B cell (primary cell): ENCODE data around the gene NOSIP. TPM values are rescaled to one million over a fixed set of nuclear protein-coding genes. Genes with fewer than 3 reads are reported as not detected.

Experiments used
- ATAC-seq: fragments of 200-7000 bp; cut with Tn5 transposase; one replicate; pipeline ENCODE4 v1.10.0; 2021; ENCODE audit warnings: low read depth, mild to moderate bottlenecking, moderate number of reproducible peaks, moderate library complexity
- CTCF ChIA-PET: fragments of 350-600 bp; sonication (Branson Sonifier 250); formaldehyde crosslinking; loops from one replicate; lab custom pipeline; 2021; ENCODE audit warnings: antibody characterized with exemption, inconsistent platforms; lab: Charles Lee
- POLR2A ChIA-PET: fragments of 350-600 bp; sonication (Branson Sonifier 250); formaldehyde crosslinking; loops from one replicate; lab custom pipeline; 2021; ENCODE audit warnings: antibody characterized with exemption; lab: Charles Lee
- DNase-seq: peaks from one replicate; pipeline ENCODE4 v3.0.0; 2013
- H2AFZ ChIP-seq: 2 replicates; pipeline ENCODE4 v1.6.1; 2012; ENCODE audit warnings: mild to moderate bottlenecking, low read depth, low read length; ENCODE audit not compliant: insufficient read depth, poor library complexity, severe bottlenecking
- H3K27ac ChIP-seq, 2 donors: 1 replicate in 1 of 2; 2 replicates in 1 of 2; pipeline ENCODE4 v1.5.1; 2012 to 2013; ENCODE audit warnings: low read length in 2 of 2, mild to moderate bottlenecking in 2 of 2, moderate library complexity in 1 of 2
- H3K27me3 ChIP-seq, 4 experiments: fragments of 200-600 bp in 1 of 4; sonication (generic) in 1 of 4; replicated peaks in 1 of 4; 1 replicate in 2 of 4; 2 replicates in 2 of 4; pipeline versions ENCODE4 v1.6.1 to v1.7.0; 2013 to 2016; ENCODE audit warnings: low read length in 3 of 4, mild to moderate bottlenecking in 2 of 4, mixed read lengths in 1 of 4, moderate library complexity in 1 of 4; ENCODE audit not compliant: insufficient read depth in 4 of 4, control insufficient read depth in 3 of 4; ENCODE audit errors: control extremely low read depth in 1 of 4
- H3K36me3 ChIP-seq, 2 experiments: replicated peaks in 1 of 2; 1 replicate in 1 of 2; 2 replicates in 1 of 2; pipeline versions ENCODE4 v1.6.1 to v1.7.1; 2013; ENCODE audit warnings: low read length in 1 of 2; ENCODE audit not compliant: insufficient read depth in 2 of 2, control insufficient read depth in 1 of 2; ENCODE audit errors: control extremely low read depth in 1 of 2, extremely low read depth in 1 of 2
- H3K4me1 ChIP-seq, 2 donors: fragments of 200-600 bp in 1 of 2; sonication (generic) in 1 of 2; 1 replicate in 1 of 2; 2 replicates in 1 of 2; pipeline versions ENCODE4 v1.5.1 to v1.6.1; 2013 to 2017; ENCODE audit warnings: low read length in 2 of 2; ENCODE audit not compliant: control insufficient read depth in 2 of 2, insufficient read depth in 2 of 2
- H3K4me2 ChIP-seq: replicated peaks from 2 replicates; pipeline ENCODE3; 2012; ENCODE audit warnings: mild to moderate bottlenecking, low read depth, low read length; ENCODE audit not compliant: poor library complexity, severe bottlenecking
- H3K4me3 ChIP-seq, 5 experiments: fragments of 200-600 bp in 1 of 5; sonication (generic) in 1 of 5; 1 replicate in 3 of 5; 2 replicates in 2 of 5; pipeline versions ENCODE4 v1.5.1 to v1.7.0; 2011 to 2016; ENCODE audit warnings: low read length in 4 of 5, mild to moderate bottlenecking in 4 of 5, low read depth in 2 of 5, control low read depth in 1 of 5, moderate library complexity in 1 of 5; ENCODE audit not compliant: insufficient read depth in 1 of 5; ENCODE audit errors: control extremely low read depth in 1 of 5, extremely low read depth in 1 of 5
- H3K79me2 ChIP-seq: fragments of 200-600 bp; sonication (generic); one replicate; pipeline ENCODE4 v1.6.0; 2016; ENCODE audit warnings: low read length; ENCODE audit not compliant: control insufficient read depth, insufficient read depth
- H3K9ac ChIP-seq: fragments of 200-600 bp; sonication (generic); 2 replicates; pipeline ENCODE4 v1.6.1; 2017; ENCODE audit warnings: mild to moderate bottlenecking, low read length, moderate library complexity
- H3K9me3 ChIP-seq, 3 donors: one replicate each; pipeline versions ENCODE4 v1.6.1 to v1.7.1; 2013; ENCODE audit warnings: low read length in 2 of 3; ENCODE audit not compliant: control insufficient read depth in 2 of 3, insufficient read depth in 1 of 3; ENCODE audit errors: control extremely low read depth in 1 of 3
- H4K20me1 ChIP-seq: 2 replicates; pipeline ENCODE4 v1.6.0; 2012; ENCODE audit warnings: mild to moderate bottlenecking, low read length; ENCODE audit not compliant: insufficient read depth, control insufficient read depth, poor library complexity, severe bottlenecking
- H3K27ac Mint-ChIP-seq: one replicate; pipeline ENCODE4 v1.8.0; 2021; ENCODE audit warnings: mixed read lengths
- H3K27me3 Mint-ChIP-seq: one replicate; pipeline ENCODE4 v1.8.0; 2021; ENCODE audit warnings: mixed read lengths
- H3K4me1 Mint-ChIP-seq: one replicate; pipeline ENCODE4 v1.8.0; 2021; ENCODE audit warnings: mixed read lengths
- H3K4me3 Mint-ChIP-seq: one replicate; pipeline ENCODE4 v1.8.0; 2021; ENCODE audit warnings: mixed read lengths
- H3K9me3 Mint-ChIP-seq: one replicate; pipeline ENCODE4 v1.8.0; 2022; ENCODE audit warnings: mixed read lengths; ENCODE audit not compliant: insufficient read depth
- CTCF ChIP-seq: fragments of 200-600 bp; IDR thresholded peaks from one replicate; pipeline ENCODE4 v1.8.0; 2022; ENCODE audit warnings: antibody characterized with exemption, mild to moderate bottlenecking
- EZH2 ChIP-seq: IDR thresholded peaks from 2 replicates; pipeline ENCODE4 v1.6.1; 2012; ENCODE audit warnings: borderline replicate concordance, low read depth, mild to moderate bottlenecking, moderate library complexity, low read length; ENCODE audit not compliant: insufficient read depth, poor library complexity, severe bottlenecking
- WGBS: methylation state at CpG from one replicate; pipeline ENCODE4 v1.1.5; 2013; ENCODE audit warnings: missing lambda C conversion rate; ENCODE audit not compliant: insufficient coverage; 5-methylcytosine and 5-hydroxymethylcytosine counted together
- intact Hi-C: fragments of 100-400 bp; cut with micrococcal nuclease; formaldehyde crosslinking; loops from one replicate; pipeline ENCODE4 v1.10.0; 2022
- polyA plus RNA-seq: library from polyadenylated mRNA; depleted of rRNA; stranded (reverse); fragments of >200 nt; gene quantifications from 2 replicates; pipeline ENCODE4 v1.2.3, GENCODE V29; 2012
- total RNA-seq, 2 donors: library from RNA; stranded (reverse); fragments of 120-200 nt in 1 of 2; gene quantifications; 1 replicate in 1 of 2; 2 replicates in 1 of 2; pipeline versions ENCODE4 v1.2.3 to v1.2.4, GENCODE V29; 2013 to 2022

The NOSIP gene
- total and polyA plus RNA-seq, 2 donors (not counting 1 experiment from before 2014, with no cell fraction given): 55.5 to 135 TPM

DNA sequence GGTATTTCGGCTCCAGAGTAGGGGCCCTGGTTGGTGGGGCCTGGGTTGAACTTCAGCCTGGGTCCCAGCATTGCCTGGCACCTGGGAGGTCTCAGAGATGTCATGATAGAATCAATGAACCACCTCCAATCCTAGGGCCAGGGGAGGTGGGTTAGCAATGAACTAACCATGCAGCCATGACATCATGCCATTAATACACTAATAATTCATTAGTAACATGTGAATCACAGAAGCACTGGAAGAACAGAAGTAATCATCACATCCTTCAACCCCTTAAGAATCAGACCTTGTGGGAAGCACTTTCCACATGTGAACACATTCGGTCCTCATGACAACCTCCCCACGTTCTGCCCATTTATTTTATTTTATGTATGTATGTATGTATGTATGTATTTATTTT, 6.9 kb downstream of the NOSIP start:
- H3K27ac Mint-ChIP-seq: no peak overlapping the region
- POLR2A ChIA-PET: interaction anchor here (0.7 kb wide), 1 partner anchor 244 kb away, joined by 3 read pairs; no protein-coding TSS in a partner anchor

More for the DNA sequence above, 6.9 kb downstream of the NOSIP start:
- H3K27me3 ChIP-seq: no peaks in the 10 kb centered on the region
- H3K4me3 ChIP-seq: no peak overlapping the region
- H3K79me2 ChIP-seq: peaks cover 89% of the 10 kb centered on the region
- no peak overlapping the region for H3K27ac ChIP-seq
- Mint-ChIP-seq H3K27me3 (no peaks in the 10 kb centered on the region), H3K4me3 (no peak overlapping the region), H3K9me3 (no peaks in the 10 kb centered on the region), H3K4me1 (peaks cover 24% of the 10 kb centered on the region)
- TF ChIP-seq CTCF (no peak), EZH2 (no peak)
- 100% methylated on average over 1 of the region's 3 CpGs for WGBS
- H3K9ac ChIP-seq: no peak overlapping the region
- DNase-seq: no peak
- no peaks in the 10 kb centered on the region for H3K9me3 ChIP-seq
- ATAC-seq: no peak
- peaks cover 0 to 28% of the 10 kb centered on the region in 2 experiments for H3K36me3 ChIP-seq
- no peak overlapping the region for H2AFZ ChIP-seq
- intact Hi-C loops: no loop called here
- H4K20me1 ChIP-seq: peaks cover 16% of the 10 kb centered on the region
- no peak overlapping the region for H3K4me2 ChIP-seq
- CTCF ChIA-PET: interaction anchor here (0.5 to 1.4 kb wide), 8 partner anchors 13 to 116 kb away, joined by 3 to 6 read pairs (median 3); no protein-coding TSS in a partner anchor
- H3K4me1 ChIP-seq: peaks cover 3 to 19% of the 10 kb centered on the region in 2 donors
